GM20000 (cell line): ENCODE results near the gene SPECC1L.

Experiments
- DNase-seq: peaks from one replicate; pipeline ENCODE4 v3.0.0; 2012; ENCODE audit warnings: low spot score
- TF ChIP-seq, protein P1 (sequence below): IDR thresholded peaks from 2 replicates; pipeline ENCODE4 v1.5.1; 2012; ENCODE audit warnings: mild to moderate bottlenecking, control low read depth; ENCODE audit errors: extremely low read depth, missing control alignments

SPECC1L gene

DNA sequence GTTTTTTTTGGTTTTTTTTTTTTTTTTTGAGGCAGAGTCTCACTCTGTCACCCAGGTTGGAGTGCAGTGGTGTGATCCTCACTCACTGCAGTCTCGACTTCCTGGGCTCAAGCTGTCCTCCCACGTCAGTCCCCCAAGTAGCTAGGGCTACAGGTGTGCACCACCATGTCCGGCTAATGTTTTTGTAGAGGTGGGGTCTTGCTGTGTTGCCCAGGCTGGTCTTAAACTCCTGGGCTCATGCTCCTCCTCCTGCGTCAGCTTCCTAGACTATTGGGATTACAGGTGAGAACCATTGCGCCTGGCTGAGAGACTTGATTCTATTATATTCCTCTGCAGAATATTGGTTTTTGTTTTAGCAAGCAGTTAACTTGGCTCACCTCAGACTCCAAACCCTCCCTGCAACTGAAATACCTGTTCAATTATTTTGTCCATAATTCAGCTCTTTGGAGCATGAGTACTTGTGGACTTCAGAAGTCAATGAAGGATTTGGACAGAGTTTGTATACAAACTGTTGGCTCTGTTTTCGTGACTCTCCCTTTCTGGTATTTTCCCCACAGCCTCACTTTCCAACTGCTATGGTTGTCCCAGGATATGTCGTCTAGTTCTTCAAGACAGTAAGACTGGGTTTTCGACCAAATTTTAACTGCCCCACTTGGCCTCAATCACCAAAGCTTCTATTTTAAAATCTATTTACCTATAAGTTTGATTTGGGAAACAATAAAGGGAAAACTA is 87.6 kb downstream of the SPECC1L start:
- TF ChIP-seq, protein P1, sequence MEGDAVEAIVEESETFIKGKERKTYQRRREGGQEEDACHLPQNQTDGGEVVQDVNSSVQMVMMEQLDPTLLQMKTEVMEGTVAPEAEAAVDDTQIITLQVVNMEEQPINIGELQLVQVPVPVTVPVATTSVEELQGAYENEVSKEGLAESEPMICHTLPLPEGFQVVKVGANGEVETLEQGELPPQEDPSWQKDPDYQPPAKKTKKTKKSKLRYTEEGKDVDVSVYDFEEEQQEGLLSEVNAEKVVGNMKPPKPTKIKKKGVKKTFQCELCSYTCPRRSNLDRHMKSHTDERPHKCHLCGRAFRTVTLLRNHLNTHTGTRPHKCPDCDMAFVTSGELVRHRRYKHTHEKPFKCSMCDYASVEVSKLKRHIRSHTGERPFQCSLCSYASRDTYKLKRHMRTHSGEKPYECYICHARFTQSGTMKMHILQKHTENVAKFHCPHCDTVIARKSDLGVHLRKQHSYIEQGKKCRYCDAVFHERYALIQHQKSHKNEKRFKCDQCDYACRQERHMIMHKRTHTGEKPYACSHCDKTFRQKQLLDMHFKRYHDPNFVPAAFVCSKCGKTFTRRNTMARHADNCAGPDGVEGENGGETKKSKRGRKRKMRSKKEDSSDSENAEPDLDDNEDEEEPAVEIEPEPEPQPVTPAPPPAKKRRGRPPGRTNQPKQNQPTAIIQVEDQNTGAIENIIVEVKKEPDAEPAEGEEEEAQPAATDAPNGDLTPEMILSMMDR, result no peak
- no peak for DNase-seq

DNA sequence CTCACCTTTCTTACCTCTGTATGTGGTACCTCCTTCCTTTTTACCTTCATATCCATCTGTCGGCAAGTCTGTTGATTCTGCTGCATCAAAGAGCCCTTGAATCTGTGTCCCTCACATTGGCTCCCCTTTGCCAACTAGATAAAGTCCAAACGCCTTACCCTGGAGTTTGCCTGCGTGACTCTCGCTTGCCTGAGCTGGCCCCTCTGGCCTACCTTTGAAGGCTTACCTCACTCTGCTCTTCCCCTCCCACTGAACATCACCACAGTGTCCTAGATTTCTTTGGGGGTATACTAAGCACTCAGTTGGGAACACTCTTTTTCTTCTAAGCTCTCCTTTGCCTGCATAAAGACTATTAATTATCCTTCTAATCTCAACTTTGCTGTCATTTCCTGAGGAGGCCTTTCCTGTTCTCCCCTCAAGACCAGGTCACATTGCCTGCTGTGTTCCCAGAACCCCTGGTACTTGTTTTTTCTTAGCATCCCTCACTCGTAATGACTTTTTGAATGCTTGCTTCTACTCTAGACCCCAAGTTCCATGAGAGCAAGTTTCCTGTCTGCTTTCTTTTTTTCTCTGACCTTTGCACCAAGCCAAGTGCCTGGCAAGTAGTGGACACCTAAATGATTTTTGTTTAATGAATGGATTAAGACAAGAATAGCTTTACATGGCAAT is 89.0 kb downstream of the SPECC1L start:
- no peak for DNase-seq
- TF ChIP-seq, protein P1, result no peak

DNA sequence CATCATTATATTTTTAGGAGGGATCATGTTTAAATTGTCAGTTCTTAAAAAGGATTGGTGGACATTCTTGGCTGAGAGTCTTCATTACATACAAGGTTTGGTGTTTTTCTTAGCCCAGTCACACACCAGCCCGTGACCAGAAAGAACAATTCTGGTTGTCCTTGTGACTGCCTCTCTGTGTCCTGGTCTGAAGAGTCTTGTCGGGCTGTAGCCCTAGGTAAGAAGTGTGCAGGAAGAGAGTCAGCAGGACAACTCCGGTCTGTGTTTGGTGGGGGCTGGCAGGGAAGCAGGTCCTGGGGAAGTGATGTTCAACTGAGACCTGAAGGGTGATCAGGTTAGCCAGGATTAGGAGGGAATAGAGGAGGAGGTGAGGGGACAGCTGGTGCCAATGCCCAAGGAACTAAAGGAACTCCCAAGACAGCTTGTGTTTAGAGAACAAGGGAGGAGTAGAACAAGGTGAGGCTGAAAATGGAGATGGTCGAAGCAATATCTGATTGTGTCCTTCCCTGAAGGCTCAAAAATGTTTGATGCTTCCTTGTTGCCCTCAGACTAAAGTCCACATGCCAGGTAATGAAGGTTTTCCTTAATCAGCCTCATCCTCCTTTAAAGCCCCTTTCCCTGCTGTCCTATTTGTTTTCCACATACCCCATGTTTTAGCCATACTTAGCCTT is 91.5 kb downstream of the SPECC1L start:
- TF ChIP-seq, protein P1, result no peak
- DNase-seq, result no peak

- TF ChIP-seq, protein P1, result no peak
- DNase-seq, result no peak
These were observed 92.6 kb downstream of the SPECC1L start for GRCh38 chr22:24363243-24363642.

GRCh38 chr22:24366701-24367100 is 96.1 kb downstream of the SPECC1L start:
- no peak for DNase-seq
- TF ChIP-seq, protein P1, result no peak

DNA sequence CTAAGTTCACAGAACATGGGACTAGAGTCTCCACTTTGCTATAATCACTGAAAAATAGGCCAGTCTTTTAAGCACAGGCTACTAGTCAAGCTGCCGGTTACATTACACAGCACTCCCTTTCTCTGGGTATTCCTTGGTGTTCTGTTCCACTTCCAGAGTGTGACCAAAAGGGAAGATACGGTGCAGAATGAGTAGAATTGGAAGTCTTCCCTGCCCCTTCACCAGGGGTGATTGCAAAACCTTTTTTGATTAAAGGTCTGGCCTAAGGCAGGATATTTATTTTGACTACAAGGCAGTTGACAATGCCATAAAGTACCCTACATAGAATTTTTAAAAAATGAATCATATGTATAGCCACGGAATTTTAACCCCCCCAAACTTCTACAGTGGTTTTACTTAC is 97.2 kb downstream of the SPECC1L start:
- TF ChIP-seq, protein P1, result no peak
- no peak for DNase-seq

- no peak for DNase-seq
- TF ChIP-seq, protein P1, result no peak
These were observed 99.8 kb downstream of the SPECC1L start for GRCh38 chr22:24370401-24370800.
